Type B pancreatic cell (in vitro differentiated cells): Measurements from ENCODE around the gene GRM2. TPM values are rescaled to one million over a fixed set of nuclear protein-coding genes. Genes with fewer than 3 reads are reported as not detected.

Experiments used
- DNase-seq: peaks from one replicate; pipeline ENCODE4 v3.0.0; 2021; ENCODE audit warnings: mixed read lengths; ENCODE audit not compliant: unreplicated experiment; ENCODE audit errors: extremely low spot score
- H3K27ac Mint-ChIP-seq: 2 replicates; pipeline ENCODE4 v1.8.0; 2021; ENCODE audit warnings: mild to moderate bottlenecking, mixed read lengths
- H3K27me3 Mint-ChIP-seq: 2 replicates; pipeline ENCODE4 v1.8.0; 2021; ENCODE audit warnings: mixed read lengths
- H3K36me3 Mint-ChIP-seq: 2 replicates; pipeline ENCODE4 v1.8.0; 2021; ENCODE audit warnings: mixed read lengths
- H3K4me1 Mint-ChIP-seq: one replicate; pipeline ENCODE4 v1.8.0; 2021; ENCODE audit warnings: mixed read lengths; ENCODE audit not compliant: unreplicated experiment
- H3K4me3 Mint-ChIP-seq: 2 replicates; pipeline ENCODE4 v1.8.0; 2021; ENCODE audit warnings: mild to moderate bottlenecking, mixed read lengths
- H3K9me3 Mint-ChIP-seq: 2 replicates; pipeline ENCODE4 v1.8.0; 2021; ENCODE audit warnings: mixed read lengths
- CTCF ChIP-seq: fragments of 200-600 bp; sonication (generic); conservative IDR thresholded peaks from 2 replicates; pipeline ENCODE4 v1.5.0; 2021; ENCODE audit warnings: antibody characterized with exemption, mild to moderate bottlenecking
- total RNA-seq: library from RNA; stranded (reverse); gene quantifications from 2 replicates; pipeline ENCODE4 v1.2.1, GENCODE V29; 2021; ENCODE audit warnings: low replicate concordance

GRM2 gene
- total RNA-seq, 1 donor from 2014 or later: 0.58 TPM

- no peak for TF ChIP-seq CTCF
- no peak for DNase-seq
- Mint-ChIP-seq H3K4me3 (peak overlapping the region; percentile 17), H3K36me3 (peaks cover 12% of the 10 kb centered on the region), H3K27ac (peak overlapping the region; percentile 46), H3K27me3 (no peaks in the 10 kb centered on the region), H3K4me1 (peaks cover 11% of the 10 kb centered on the region), H3K9me3 (no peaks in the 10 kb centered on the region)
These were observed 25.4 kb upstream of the GRM2 start for GRCh38 chr3:51681453-51681852.

- Mint-ChIP-seq H3K4me3 (no peak overlapping the region), H3K36me3 (peaks cover 12% of the 10 kb centered on the region)
These were observed 24.8 kb upstream of the GRM2 start for GRCh38 chr3:51682079-51682478.

GRCh38 chr3:51682526-51682925 lies 24.3 kb upstream of the GRM2 start:
- no peak for DNase-seq
- H3K36me3 Mint-ChIP-seq: peaks cover 12% of the 10 kb centered on the region
- H3K4me1 Mint-ChIP-seq: peaks cover 11% of the 10 kb centered on the region
- no peaks in the 10 kb centered on the region for H3K9me3 Mint-ChIP-seq
- no peak overlapping the region for H3K4me3 Mint-ChIP-seq
- H3K27me3 Mint-ChIP-seq: no peaks in the 10 kb centered on the region
- TF ChIP-seq CTCF: no peak
- peak overlapping the region; percentile 46 for H3K27ac Mint-ChIP-seq

More at GRCh38 chr3:51682079-51682478, 24.8 kb upstream of the GRM2 start:
- peak; percentile 85 for TF ChIP-seq CTCF
- no peak for DNase-seq
- Mint-ChIP-seq H3K27me3 (no peaks in the 10 kb centered on the region), H3K9me3 (no peaks in the 10 kb centered on the region), H3K27ac (peak overlapping the region; percentile 46), H3K4me1 (peaks cover 11% of the 10 kb centered on the region)

- peaks cover 12% of the 10 kb centered on the region for H3K36me3 Mint-ChIP-seq
These were observed 23.3 kb upstream of the GRM2 start for GRCh38 chr3:51683566-51683965.

GRCh38 chr3:51684971-51685751 lies 21.7 kb upstream of the GRM2 start:
- DNase-seq: no peak
- Mint-ChIP-seq H3K4me3 (no peak overlapping the region), H3K9me3 (no peaks in the 10 kb centered on the region), H3K27me3 (no peaks in the 10 kb centered on the region), H3K4me1 (peaks cover 11% of the 10 kb centered on the region), H3K27ac (peak overlapping the region; percentile 48), H3K36me3 (peaks cover 12% of the 10 kb centered on the region)
- TF ChIP-seq CTCF: no peak

More at GRCh38 chr3:51683566-51683965, 23.3 kb upstream of the GRM2 start:
- no peak for TF ChIP-seq CTCF
- no peak for DNase-seq
- Mint-ChIP-seq H3K4me1 (peaks cover 11% of the 10 kb centered on the region), H3K4me3 (no peak overlapping the region), H3K27ac (no peak overlapping the region), H3K27me3 (no peaks in the 10 kb centered on the region), H3K9me3 (no peaks in the 10 kb centered on the region)
